ENCODE measurements around the gene C9orf72.
"Not testable (repeated sequence)": the region's sequence is repeated elsewhere in the genome, so short reads cannot be mapped to it uniquely, and the experiment has no call there.

C9orf72 gene

GRCh38 chr9:27519466-27520465, 53.5 kb downstream of the C9orf72 start:
- DNase-seq (ENCODE audit: low read depth in 1 of 2, low spot score in 1 of 2), result no peak

GRCh38 chr9:27518809-27519208, 54.5 kb downstream of the C9orf72 start:
- no peak for DNase-seq (ENCODE audit: low read depth in 1 of 2, low spot score in 1 of 2)

DNA sequence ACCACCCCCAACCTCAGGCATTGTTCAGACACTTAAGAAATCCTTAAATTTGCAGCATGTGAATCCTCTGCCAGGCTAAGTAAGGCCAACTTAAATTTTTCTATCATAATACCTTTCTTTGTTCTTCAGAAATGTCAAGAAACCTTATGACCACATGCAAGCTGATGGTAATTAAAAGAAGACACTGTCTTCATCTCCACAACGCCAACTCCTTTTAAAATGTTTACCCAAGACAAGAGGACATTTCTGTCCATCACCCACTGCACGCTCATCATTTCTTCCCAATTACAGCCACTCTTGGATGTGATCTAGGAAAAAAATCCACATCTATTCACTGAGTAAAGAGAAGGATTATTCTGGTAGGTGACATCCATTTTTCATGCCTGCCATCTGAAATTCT, 55.3 kb downstream of the C9orf72 start:
- no peak for DNase-seq (ENCODE audit: low read depth in 1 of 2, low spot score in 1 of 2)

DNA sequence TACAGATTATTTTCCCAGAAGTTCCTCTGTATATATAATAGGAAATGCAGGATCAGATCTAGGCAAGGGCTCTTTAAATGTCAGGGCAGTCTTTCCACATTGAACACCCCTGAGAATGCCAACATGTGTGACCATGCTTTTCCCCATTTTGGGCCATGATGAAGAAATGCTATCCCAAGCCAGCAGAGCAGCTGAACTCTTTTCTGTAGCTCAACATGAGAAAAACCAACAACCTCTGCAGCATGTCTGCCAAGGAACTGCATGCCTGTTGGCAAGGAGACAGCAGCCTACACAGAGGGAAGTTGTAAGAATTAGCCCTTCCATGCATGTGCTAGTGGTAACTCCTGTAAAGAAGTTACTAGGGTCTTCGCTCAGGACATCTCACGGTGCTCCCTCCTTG, 58.7 kb downstream of the C9orf72 start:
- DNase-seq (ENCODE audit: low read depth in 1 of 2, low spot score in 1 of 2), result no peak

DNA sequence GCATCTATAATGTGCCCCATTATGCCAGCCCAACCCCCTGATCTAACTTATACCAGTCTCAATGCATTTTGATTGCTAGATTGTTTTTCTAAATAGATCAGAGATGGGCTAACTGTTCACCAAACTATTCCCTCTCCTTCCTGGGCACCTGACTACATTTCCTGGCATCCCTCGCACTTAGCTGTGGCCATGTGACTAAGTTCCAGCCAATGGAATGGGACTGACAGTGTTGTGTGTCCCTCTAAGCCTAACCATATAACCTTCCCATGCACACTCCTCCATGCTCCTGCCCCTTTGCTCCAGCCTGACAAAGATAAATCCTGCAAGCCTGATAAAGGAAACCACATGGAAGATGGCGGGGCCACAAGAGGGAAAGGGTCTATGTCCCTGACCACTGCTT, 61.5 kb downstream of the C9orf72 start:
- DNase-seq (ENCODE audit: low read depth in 1 of 2, low spot score in 1 of 2), result no peak

DNA sequence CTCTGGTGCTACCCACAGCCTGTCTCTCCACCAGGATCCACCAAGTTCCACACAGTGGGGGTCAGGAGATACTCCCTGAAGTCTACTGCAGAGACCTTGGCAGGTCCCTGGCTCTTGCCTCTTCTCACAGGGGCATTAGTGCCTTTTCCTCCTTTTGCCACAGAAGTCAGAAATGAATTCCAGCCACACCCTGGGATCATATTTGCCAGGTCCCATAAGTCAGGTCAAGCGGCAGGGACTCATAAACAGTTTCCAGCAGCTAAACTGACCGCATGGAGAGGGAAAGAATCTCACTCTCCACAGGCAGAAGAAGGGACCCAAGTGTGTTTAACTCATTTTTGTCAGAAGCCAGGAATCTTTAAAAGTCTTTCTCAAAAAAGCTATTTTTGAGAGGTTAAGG, 62.5 kb downstream of the C9orf72 start:
- DNase-seq (ENCODE audit: low read depth in 1 of 2, low spot score in 1 of 2), result no peak

GRCh38 chr9:27506981-27507380, 66.3 kb downstream of the C9orf72 start:
- no peak for DNase-seq (ENCODE audit: low read depth in 1 of 2, low spot score in 1 of 2)

- no peak for DNase-seq (ENCODE audit: low read depth in 1 of 2, low spot score in 1 of 2)
Measured at GRCh38 chr9:27505744-27506161, 67.5 kb downstream of the C9orf72 start.

- DNase-seq (ENCODE audit: low read depth in 1 of 2, low spot score in 1 of 2), result no peak
Measured at GRCh38 chr9:27504259-27504658, 69.0 kb downstream of the C9orf72 start.

- no peak for DNase-seq (ENCODE audit: low read depth in 1 of 2, low spot score in 1 of 2)
Measured at GRCh38 chr9:27503623-27504022, 69.7 kb downstream of the C9orf72 start.

GRCh38 chr9:27500902-27501301, 72.4 kb downstream of the C9orf72 start:
- not testable (repeated sequence) for DNase-seq (ENCODE audit: low read depth in 1 of 2, low spot score in 1 of 2)

- no peak for DNase-seq (ENCODE audit: low read depth in 1 of 2, low spot score in 1 of 2)
Measured at GRCh38 chr9:27499451-27499850, 73.8 kb downstream of the C9orf72 start.

- no peak for DNase-seq (ENCODE audit: low read depth in 1 of 2, low spot score in 1 of 2)
Measured at GRCh38 chr9:27497883-27498417, 75.3 kb downstream of the C9orf72 start.

Measured in activated CD4-positive, alpha-beta T cell treated with anti-CD3 and anti-CD28 coated beads, Interleukin-2, amount 50 U/mL, for 24 hours (primary cell).